NCI-H748 treated with DMSO at 0.1 percent for 48 hours (cell line): ENCODE data around the gene DMKN.

Experiments
- DNase-seq: peaks from one replicate; lab custom pipeline; 2025; lab: John Stamatoyannopoulos, UW

DMKN gene, protein sequence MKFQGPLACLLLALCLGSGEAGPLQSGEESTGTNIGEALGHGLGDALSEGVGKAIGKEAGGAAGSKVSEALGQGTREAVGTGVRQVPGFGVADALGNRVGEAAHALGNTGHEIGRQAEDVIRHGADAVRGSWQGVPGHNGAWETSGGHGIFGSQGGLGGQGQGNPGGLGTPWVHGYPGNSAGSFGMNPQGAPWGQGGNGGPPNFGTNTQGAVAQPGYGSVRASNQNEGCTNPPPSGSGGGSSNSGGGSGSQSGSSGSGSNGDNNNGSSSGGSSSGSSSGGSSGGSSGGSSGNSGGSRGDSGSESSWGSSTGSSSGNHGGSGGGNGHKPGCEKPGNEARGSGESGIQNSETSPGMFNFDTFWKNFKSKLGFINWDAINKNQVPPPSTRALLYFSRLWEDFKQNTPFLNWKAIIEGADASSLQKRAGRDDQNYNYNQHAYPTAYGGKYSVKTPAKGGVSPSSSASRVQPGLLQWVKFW

DNA sequence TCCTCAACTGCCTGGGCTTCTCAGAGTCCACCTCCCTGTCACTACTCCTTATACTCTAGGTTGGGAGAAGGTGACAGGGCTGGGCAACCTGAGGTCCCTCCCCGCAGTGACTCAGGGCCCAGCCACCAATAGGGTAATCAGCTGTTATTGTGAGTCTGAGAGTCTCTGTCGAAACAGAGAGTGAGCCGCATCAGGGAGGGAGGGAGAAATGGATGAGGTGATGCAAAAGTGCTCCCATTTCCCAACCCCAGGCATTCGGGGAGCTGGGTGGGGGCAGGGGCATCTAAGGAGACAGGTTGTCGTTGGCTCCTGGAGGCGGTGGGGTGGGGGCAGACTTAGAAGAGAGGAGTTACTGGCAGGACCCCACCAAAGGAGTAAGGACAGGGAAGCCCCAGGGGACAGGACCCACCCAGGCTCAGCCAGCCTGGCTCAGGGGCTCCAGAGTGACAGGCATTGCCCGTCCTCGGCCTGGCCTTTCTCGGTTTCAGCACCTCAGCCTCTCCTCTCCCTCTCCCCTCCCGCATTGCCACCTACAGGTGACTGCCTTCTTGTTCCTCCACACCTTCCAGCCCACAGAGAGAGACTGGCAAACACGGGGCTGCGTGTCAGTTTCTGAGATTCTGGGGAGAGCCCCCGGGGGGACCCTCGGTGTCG lies at the start of gene DMKN:
TSS of gene DMKN (minus strand) at position 22 of the 654 bp plus-strand sequence. CDS start 174 bp downstream, outside the sequence.
- no peak for DNase-seq

DNA sequence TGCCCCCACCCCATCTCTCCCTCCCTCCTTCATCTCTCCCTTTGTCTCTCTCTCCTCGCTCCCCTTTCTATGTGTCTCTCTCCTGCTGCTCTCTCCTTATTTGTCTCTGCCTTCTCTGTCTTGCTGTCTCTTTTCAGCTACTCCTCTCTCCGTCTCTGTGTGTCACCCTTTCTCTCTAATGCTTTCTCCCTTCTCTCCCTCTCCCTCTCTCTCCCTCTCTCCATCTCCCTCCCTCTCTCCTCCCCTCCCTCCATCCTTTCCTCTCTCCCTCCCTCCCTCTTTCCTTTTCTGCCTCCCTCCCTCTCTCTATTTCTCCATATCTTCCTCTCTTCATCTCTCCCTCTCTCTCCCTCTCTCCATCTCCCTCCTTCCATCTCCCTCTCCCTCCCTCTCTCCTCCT lies 49.3 kb upstream of the DMKN start:
- no peak for DNase-seq

DNA sequence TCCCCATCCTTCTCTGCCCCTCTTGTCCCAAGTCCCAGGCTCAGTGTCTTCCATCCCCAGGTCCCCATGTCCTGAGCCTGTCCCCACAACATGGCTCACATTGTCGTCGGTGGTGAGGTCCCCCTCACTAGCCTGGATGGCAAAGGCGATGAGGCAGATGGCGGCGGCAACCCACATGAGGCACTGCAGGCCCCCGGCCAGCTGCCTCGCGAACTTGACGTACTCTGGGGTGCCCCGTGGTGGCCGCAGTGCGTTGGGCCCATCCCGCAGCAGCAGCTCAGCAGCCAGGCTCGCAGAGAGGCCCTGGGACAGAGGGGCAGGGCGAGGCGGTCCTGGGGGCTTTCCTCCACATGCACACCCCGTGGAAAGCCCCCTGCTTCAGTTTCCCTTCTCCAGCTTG lies 48.9 kb upstream of the DMKN start:
- DNase-seq = no peak

DNA sequence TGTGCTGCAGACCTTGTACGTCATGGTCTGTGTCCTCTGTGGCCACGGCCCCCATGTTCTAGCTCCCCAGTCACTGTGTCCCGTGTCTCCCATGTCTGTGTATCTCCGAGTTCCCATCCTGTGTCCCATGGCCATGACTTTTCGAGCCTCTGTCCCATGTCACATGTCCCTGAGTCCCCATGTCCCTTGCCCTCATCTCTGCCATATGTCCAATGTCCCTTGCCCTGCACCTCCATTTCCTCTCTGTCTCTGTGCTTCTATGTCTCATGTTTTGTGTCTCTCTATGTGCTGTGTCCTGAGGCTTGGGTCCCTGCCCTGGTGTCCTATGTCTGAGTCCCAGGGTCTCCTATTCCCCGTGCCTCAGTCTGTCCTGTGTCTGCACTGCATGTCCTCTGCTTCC lies 48.0 kb upstream of the DMKN start:
- no peak for DNase-seq

DNA sequence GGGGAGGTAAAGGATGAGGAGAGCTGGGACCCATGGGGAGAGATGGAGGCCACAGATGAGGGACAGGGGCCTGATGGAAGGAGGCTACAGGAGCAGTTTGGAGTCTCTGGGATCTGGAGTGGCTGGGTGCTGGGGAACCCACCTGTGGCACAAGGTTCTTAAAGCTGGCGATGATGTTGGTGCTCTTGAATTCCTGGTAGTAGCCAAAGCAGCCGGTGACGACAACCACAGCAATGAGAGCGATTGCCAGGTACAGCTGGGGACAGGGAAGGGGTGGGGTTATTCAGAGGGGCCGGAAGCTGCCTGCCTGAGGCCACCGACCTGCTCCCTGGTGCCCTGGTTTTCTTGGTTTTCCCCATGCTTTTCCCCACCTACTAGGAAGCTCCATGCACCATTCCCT lies 47.2 kb upstream of the DMKN start:
- no peak for DNase-seq

DNA sequence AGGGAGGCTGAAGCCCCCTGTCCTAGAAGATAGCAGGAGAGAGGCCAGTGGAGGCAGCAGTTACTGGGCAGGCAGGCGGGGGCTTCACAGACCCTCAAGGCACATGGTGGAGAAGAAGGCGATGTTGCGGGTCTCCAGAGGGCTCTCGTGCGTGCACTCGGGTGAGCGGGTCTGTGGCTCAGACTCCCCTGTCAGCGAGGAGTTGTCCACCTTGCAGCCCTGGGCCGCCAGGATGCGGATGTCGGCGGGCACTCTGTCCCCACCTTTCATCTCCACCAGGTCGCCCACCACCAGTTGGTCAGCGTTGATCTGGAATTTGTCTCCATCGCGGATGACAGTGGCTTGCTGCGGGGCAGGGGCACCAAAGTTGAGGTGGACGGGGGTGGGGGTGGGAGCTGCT lies 46.8 kb upstream of the DMKN start:
- no peak for DNase-seq

DNA sequence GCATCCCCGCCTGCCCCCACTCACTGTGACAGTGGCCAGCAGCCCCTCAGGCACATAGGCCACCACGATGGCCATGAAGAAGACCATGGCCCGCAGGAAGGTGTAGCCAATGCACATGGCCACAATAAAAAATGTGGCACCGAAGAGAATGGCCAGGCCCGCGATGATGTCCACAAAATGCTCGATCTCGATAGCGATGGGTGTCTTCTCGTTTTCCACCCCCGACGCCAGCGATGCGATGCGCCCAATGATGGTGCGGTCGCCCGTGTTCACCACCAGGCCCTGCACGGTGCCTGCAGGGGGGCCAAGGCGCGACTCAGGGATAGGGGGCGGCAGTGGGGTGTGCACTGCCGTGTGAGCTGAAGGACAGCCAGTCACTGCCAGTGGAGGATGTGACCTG lies 46.3 kb upstream of the DMKN start:
- DNase-seq = no peak

DNA sequence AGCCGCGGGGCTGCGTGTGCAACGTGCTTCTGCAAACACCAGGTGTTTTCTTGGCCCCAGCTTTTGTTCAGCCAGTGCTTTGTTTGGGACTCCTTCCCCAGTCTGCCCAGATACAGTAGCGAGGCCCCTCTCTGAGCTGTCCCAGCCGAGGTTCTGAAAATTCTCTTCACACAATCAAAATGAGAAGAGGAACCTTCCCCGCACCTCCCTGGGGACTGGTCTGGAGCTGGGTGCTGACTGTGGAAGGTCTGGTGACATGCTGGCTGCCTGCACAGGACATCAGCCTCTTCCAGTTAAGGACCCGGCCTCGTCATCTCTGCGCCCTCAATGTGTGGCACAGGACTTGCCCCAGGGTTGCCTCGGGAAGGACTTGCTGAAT lies 45.8 kb upstream of the DMKN start:
- DNase-seq = no peak

DNA sequence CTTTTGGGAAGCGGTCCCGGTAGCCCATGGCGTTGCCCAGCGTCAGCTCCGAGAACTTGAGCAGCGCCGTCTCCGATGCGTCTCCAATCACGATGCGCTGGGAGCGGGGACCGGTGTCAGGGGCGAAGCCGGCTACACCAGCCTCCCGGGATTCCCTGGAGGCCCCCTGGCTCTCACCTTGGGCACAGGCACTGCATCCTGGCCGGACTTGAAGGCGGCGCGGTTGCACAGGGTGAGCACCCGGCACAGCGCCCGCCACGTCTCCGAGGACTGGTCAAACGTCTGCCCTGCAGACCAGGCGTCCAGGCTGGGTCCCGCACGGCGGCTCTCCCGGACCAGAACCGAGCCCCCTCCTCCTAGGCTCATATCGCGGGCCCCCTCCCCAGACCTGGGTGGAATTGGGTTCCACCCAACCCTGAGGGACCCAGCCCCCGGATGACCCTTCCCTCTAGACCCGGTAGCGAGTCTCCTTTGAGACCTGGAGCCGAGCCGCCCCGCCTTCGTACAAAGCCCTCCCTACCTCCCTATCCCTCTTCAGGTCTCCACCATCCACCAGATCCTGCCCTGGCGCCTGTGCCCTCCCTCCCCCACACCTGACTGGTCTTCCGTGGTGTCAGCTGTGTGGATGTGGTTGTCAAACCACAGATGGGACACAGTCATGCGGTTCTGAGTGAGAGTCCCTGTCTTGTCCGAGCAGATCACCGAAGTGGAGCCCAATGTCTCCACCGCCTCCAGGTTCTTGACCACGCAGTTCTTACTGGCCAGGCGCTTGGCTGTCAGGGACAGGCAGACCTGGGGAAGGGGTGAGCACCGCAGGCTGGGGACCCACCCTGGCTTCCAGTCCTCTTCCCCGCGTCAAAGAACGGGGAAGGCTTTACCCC lies 45.2 kb upstream of the DMKN start:
- DNase-seq = no peak

DNA sequence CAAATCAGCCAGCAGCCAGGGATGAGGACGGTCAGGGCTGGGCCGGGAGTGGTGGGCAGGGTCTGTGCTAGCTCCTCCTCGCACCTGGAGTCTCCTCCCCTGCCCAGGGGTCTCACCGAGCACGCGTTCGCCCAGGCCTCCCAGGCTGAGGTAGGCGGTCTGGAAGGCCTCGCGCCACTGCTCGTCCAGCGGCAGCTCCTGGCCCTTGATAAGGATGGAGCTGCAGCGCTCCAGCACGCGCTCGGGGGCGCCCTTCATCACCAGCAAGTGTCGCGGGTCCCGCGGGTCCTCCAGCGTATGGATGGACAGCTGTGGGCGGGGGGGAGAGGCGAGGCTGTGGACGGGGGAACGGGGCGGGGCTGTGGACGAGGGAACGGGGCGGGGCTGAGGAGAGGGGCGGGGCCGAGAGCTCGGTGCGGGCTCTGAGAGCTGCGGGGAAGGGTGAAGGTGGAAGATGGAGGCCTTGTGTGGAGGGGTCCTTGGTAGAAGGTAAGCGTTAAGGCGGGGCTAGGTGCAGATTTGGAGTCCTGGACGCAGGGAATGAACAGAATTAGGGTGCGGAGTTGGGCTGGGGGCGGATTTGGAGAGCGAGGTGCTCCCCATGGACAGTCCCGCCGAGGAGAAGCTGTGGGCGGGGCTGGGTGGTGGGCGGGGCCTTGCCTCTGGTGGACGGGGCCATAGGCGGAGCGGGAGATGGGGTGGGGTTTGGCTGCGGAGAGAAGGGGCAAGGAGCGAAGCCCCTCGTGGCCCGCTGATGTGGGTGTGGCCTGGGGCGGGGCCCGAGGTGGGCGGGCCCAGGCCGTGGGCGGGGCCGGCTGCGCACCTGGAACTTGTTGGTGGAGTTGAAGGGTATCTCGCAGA lies 44.3 kb upstream of the DMKN start:
- no peak for DNase-seq

DNA sequence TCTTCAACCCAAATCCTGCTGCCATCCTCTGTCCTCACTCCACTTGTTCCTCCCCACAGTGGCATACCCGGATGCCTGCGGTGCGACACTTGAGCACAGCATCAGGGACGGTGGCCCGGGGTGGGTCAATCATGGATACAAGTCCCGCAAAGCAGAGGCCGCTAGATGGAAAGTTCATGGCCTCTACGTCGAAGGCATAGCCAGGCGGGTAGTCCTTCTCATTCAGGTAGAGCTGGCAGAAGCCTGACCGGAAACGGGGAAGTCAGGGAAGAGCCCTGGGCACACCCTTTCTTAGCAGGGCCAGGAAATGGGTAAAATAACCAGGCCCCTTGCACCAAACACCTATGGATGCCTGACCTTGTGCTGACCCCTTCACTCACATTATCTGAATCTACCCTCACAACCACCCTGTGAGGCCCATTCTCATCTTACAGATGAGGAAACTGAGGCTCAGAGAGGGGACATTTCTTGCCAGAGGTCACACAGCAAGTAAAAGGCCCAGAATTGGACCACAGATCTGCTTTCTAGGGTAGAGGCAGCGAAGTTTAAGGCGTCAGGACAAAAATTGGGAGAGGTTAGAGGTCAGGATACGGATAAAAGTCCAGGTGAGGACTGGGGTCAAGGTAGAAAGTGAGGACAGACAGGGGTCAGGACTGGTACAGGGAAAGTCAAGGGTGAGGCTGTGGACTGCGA lies 43.5 kb upstream of the DMKN start:
- no peak for DNase-seq

DNA sequence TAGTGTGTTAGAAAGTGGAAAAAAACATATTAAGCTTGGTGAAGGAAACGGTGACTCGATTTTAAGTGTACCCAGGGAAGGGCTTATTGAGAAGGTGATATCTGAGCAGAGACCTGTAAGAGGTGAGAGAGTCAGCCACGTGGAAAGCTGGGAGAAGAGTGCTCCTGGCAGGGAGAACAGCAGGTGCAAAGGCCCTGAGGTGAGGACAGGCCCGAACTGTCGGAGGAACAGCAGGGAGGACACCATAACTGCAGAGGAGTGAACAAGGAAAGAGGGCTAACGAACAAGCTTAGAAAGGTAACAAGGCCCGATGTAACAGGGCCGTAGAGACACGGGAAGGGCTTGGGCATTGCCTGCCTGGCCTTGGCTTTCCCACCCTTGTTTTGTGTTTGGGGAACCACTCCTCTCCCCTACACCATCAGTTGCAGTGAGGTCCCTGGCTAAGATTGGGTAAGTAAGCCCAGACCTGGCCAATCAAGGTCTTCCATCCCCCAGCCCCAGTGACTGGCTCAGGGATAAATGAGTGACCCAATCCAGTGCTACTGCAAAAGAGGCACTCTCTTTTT lies 42.7 kb upstream of the DMKN start:
- DNase-seq = no peak

DNA sequence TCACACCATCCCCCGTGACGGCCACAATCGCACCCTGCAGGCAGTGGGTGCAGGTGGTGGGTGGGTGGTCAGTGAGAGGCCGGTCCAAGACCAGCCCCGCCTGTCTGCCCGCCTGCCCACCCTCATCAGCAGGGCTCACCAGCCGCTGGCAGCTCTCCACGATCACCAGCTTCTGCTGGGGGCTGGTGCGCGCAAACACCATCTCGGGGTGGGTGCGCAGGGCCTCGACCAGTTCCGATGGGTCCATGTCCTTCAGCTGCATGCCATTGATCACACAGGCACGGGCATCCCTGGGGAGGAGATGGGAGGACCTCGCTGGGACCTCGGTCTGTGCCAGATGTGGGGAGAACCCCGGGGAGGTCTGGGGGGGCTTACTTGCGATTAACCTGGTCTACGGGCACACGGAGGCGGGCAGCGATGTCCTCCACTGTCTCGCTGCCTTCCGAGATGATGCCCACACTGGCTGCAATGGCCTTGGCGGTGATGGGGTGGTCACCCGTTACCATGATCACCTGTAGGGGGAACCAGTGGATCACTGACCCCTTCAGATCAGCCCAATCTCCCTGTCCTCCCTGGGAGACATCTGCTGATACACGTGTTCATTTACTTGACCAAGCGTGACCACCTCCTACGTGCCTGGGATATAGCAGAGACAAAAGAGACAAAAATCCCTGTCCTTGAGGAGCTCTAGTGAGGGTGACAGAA lies 42.0 kb upstream of the DMKN start:
- DNase-seq = peak; percentile 27

DNA sequence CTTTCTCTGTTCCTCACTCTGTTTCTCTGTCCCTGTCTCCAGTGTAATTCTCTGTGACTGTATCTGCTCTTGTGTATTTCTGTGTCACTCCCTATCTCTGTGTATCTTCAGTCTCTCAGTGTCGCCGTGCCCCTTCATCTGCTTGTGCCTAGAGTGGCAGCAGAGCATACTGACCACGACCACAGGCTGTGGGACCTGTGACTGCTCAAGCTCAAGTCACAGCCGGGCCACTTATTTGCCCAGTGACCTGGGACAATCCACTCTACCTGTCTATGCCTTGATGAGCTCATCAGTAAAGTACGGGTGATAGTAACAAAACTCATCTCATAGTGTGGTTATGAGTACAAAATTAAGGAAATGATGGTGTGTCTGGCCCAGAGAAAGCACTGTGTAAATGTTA lies 40.6 kb upstream of the DMKN start:
- DNase-seq = no peak

DNA sequence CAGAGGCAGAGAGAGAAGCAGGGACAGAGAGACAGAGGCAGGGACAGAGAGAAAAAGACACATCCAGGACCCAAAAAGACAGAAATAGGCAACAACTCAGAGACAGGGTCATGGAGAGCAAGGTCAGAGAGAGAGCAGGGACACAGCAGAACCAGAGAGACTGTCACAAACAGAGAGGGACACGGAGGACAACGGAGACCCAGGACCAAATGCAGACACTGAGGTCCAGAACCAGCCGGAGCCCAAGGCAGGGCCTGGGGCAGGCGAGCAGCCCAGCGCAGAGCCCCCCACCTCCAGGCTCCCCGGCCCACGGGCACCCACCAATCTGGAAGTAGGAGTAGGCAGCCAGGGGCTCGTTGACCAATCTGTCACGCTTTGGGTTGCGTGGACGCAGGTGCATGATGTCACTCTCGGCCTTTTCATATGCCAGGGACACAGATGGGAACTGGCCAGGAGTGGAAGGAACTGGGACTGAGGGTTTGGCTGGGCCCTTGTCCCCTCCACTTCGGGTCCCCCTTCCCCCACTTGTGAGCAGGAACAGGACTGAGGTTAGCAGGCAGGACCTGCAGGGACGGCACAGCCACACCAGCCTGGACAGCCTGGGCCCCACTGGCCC lies 40.0 kb upstream of the DMKN start:
- DNase-seq = no peak

DNA sequence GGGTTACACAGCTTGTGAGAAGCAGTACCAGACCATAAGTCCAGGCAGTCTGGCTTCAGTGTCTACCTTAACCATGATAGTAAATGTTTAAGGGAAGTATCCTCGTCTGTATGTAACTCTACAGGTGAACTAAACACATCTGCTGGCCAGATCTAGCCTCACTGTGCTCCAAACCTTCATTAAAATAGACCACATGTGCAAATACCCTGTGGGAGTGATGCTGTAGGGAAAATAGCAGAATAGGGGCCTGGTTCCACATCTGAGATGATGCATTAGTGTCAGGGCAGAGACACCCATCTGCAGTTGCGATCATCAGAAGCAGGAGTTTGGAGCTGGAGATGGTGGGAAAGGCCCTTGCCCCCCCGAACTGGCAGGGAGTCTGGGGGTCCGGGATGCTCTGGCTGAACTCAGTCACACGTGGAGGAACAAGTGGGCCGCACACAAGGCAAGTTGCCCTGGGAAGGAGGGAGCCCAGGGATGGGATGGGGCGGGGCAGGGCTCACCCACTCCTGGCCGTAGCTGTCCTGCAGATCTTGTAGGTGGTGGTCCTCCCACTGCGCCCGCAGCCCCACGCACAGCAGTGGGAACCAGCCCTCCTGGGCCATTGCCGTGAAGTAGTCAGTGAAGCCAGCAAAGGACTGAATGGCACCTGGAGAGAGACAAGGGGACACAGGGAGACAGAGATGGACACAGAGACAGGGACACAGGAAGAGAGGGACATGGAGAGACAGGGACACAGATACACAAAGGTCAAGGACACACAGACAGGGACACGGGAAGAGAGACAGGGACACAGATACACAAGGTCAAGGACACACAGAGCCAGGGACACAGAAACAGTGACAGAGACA lies 39.3 kb upstream of the DMKN start:
- DNase-seq = no peak

DNA sequence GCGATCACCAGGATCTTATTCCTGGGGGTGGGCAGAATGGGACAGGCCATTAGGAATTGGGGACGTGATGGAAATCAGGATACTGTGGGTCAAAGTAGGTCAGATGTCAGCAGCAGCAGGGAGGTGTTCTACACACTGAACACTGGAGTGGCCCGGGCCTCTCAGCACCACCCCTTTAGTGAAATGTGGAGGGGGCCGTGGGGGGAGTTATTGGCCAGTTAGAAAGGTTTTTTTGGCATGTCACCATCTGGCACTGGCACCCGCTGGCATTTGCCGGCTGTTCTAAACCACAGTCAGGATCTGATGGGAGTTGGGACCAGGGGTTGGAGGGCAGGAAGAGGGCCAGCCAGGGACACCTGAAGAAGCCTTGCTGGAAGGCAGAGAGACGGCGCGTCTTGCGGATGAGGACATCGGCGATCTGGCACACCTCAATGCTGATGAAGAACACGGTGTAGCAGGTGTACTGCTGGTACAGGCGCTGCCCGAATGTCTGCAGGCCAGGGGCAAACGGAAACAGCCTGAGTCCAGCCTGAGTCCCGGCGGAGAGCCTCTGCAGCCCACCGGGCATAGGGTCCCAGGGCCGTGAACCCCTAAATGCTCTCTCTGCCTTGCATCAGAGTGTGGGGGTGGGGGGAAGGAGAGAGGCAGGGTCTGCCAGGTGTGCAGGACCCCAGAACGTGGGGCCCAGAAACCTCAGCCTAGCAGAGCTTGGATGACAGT lies 37.8 kb upstream of the DMKN start:
- no peak for DNase-seq
